Trophoblast cell (in vitro differentiated cells and primary cell): ENCODE results near the gene ING5.

Source experiments
- DNase-seq, 2 donors: peaks; one replicate each; pipeline ENCODE4 v3.0.0-alpha.2; 2016
- H2AFZ ChIP-seq: 2 replicates; pipeline ENCODE4 v1.6.1; 2013; ENCODE audit warnings: low read length, moderate library complexity, mild to moderate bottlenecking; ENCODE audit not compliant: insufficient read depth, poor library complexity
- H2AK5ac ChIP-seq: 2 replicates; pipeline ENCODE4 v1.6.1; 2013; ENCODE audit warnings: mild to moderate bottlenecking, low read length
- H2BK120ac ChIP-seq: 2 replicates; pipeline ENCODE4 v1.6.1; 2013; ENCODE audit warnings: low read length, mild to moderate bottlenecking, moderate library complexity; ENCODE audit not compliant: insufficient read depth, poor library complexity
- H2BK12ac ChIP-seq: 2 replicates; pipeline ENCODE4 v1.6.1; 2013; ENCODE audit warnings: mild to moderate bottlenecking, low read length, moderate library complexity
- H2BK5ac ChIP-seq: 2 replicates; pipeline ENCODE4 v1.6.1; 2013; ENCODE audit warnings: low read length, low read depth, moderate library complexity, mild to moderate bottlenecking; ENCODE audit not compliant: poor library complexity
- H3K14ac ChIP-seq: 2 replicates; pipeline ENCODE4 v1.6.1; 2013; ENCODE audit warnings: mild to moderate bottlenecking, low read length
- H3K18ac ChIP-seq: 2 replicates; pipeline ENCODE4 v1.6.1; 2013; ENCODE audit warnings: mild to moderate bottlenecking, low read length
- H3K23ac ChIP-seq: 2 replicates; pipeline ENCODE4 v1.6.1; 2013; ENCODE audit warnings: low read length
- H3K27ac ChIP-seq: 2 replicates; pipeline ENCODE4 v1.5.1; 2013; ENCODE audit warnings: low read depth, mild to moderate bottlenecking, inconsistent platforms, low read length, moderate library complexity
- H3K27me3 ChIP-seq: 2 replicates; pipeline ENCODE4 v1.6.1; 2013; ENCODE audit warnings: inconsistent platforms, mild to moderate bottlenecking, low read length, moderate library complexity; ENCODE audit not compliant: insufficient read depth
- H3K36me3 ChIP-seq, 2 experiments: 1 replicate in 1 of 2; 2 replicates in 1 of 2; pipeline ENCODE4 v1.6.1; 2013; ENCODE audit warnings: low read length in 2 of 2, mild to moderate bottlenecking in 2 of 2, moderate library complexity in 1 of 2; ENCODE audit not compliant: insufficient read depth in 2 of 2, control insufficient read depth in 1 of 2
- H3K4ac ChIP-seq: 2 replicates; pipeline ENCODE4 v1.6.1; 2013; ENCODE audit warnings: low read depth, mild to moderate bottlenecking, low read length, moderate library complexity
- H3K4me1 ChIP-seq, 2 experiments: 1 replicate in 1 of 2; 2 replicates in 1 of 2; pipeline ENCODE4 v1.6.1; 2013; ENCODE audit warnings: low read length in 2 of 2, mild to moderate bottlenecking in 2 of 2, moderate library complexity in 1 of 2; ENCODE audit not compliant: insufficient read depth in 2 of 2, control insufficient read depth in 1 of 2
- H3K4me2 ChIP-seq: 2 replicates; pipeline ENCODE4 v1.6.1; 2013; ENCODE audit warnings: inconsistent platforms, mild to moderate bottlenecking, low read length, moderate library complexity
- H3K4me3 ChIP-seq: 2 replicates; pipeline ENCODE4 v1.5.1; 2013; ENCODE audit warnings: mild to moderate bottlenecking, low read depth, low read length, inconsistent platforms
- H3K79me1 ChIP-seq: one replicate; pipeline ENCODE4 v1.6.1; 2013; ENCODE audit warnings: low read length
- H3K79me2 ChIP-seq: 2 replicates; pipeline ENCODE4 v1.6.1; 2013; ENCODE audit warnings: low read length, mild to moderate bottlenecking; ENCODE audit not compliant: control insufficient read depth, insufficient read depth, poor library complexity
- H3K9ac ChIP-seq: 2 replicates; pipeline ENCODE4 v1.6.1; 2013; ENCODE audit warnings: mild to moderate bottlenecking, low read length
- H3K9me3 ChIP-seq: 2 replicates; pipeline ENCODE4 v1.6.1; 2013; ENCODE audit warnings: low read depth, mild to moderate bottlenecking, control low read depth, inconsistent platforms, low read length; ENCODE audit not compliant: insufficient read depth
- H4K12ac ChIP-seq: 2 replicates; pipeline ENCODE4 v1.6.1; 2013; ENCODE audit warnings: low read depth, mild to moderate bottlenecking, low read length, moderate library complexity
- H4K8ac ChIP-seq: 2 replicates; pipeline ENCODE4 v1.6.1; 2013; ENCODE audit warnings: low read depth, mild to moderate bottlenecking, low read length, moderate library complexity
- H4K91ac ChIP-seq: one replicate; pipeline ENCODE4 v1.6.1; 2013; ENCODE audit warnings: low read depth, mild to moderate bottlenecking, low read length, moderate library complexity
- WGBS: extraction: QIAGEN DNeasy Blood & Tissue Kit; methylation state at CpG from one replicate; pipeline ENCODE4 v1.1.7; 2013; ENCODE audit warnings: missing lambda C conversion rate; ENCODE audit not compliant: insufficient read length, insufficient coverage; ENCODE audit errors: extremely low coverage; 5-methylcytosine and 5-hydroxymethylcytosine counted together

ING5 gene

GRCh38 chr2:241770936-241771285 lies 69.1 kb downstream of the ING5 start:
- H3K23ac ChIP-seq = no peak overlapping the region
- H3K79me1 ChIP-seq = no peaks in the 10 kb centered on the region
- no peak overlapping the region for H2BK5ac ChIP-seq
- H3K27ac ChIP-seq = no peak overlapping the region
- DNase-seq = no peak
- H2AFZ ChIP-seq = no peak overlapping the region
- no peak overlapping the region for H3K4ac ChIP-seq
- H3K79me2 ChIP-seq = no peaks in the 10 kb centered on the region
- H3K36me3 ChIP-seq = no peaks in the 10 kb centered on the region
- no peaks in the 10 kb centered on the region for H3K27me3 ChIP-seq
- H4K91ac ChIP-seq = no peak overlapping the region
- no peak overlapping the region for H3K14ac ChIP-seq
- no peak overlapping the region for H4K8ac ChIP-seq
- no peak overlapping the region for H3K4me3 ChIP-seq
- no peak overlapping the region for H2BK12ac ChIP-seq
- no peaks in the 10 kb centered on the region for H3K9me3 ChIP-seq
- H2BK120ac ChIP-seq = no peak overlapping the region
- H3K4me2 ChIP-seq = no peak overlapping the region
- H2AK5ac ChIP-seq = no peak overlapping the region
- no CpG with 5 or more reads among the region's 12 CpGs for WGBS
- H3K4me1 ChIP-seq = no peaks in the 10 kb centered on the region
- H3K18ac ChIP-seq = no peak overlapping the region
- H4K12ac ChIP-seq = no peak overlapping the region
- no peak overlapping the region for H3K9ac ChIP-seq

- Histone ChIP-seq H3K9me3 (no peaks in the 10 kb centered on the region), H3K9ac (no peak overlapping the region), H3K4me3 (peak overlapping the region; percentile 7), H3K4me1 (no peaks in the 10 kb centered on the region), H3K18ac (no peak overlapping the region), H3K23ac (no peak overlapping the region), H2BK120ac (no peak overlapping the region), H2AFZ (no peak overlapping the region), H4K12ac (no peak overlapping the region), H4K91ac (no peak overlapping the region), H3K79me1 (no peaks in the 10 kb centered on the region), H3K36me3 (no peaks in the 10 kb centered on the region), H3K79me2 (no peaks in the 10 kb centered on the region), H4K8ac (no peak overlapping the region), H3K14ac (no peak overlapping the region), H3K4me2 (no peak overlapping the region), H2AK5ac (no peak overlapping the region), H2BK12ac (no peak overlapping the region), H3K27ac (no peak overlapping the region), H3K4ac (no peak overlapping the region), H2BK5ac (no peak overlapping the region), H3K27me3 (no peaks in the 10 kb centered on the region)
- no CpG with 5 or more reads among the region's 38 CpGs for WGBS
- peak in 1 of 2 donors; percentile 25 for DNase-seq
Observed at GRCh38 chr2:241771286-241772062, 69.6 kb downstream of the ING5 start.

- Histone ChIP-seq H3K18ac (no peak overlapping the region), H3K23ac (no peak overlapping the region), H3K9me3 (no peaks in the 10 kb centered on the region), H3K9ac (no peak overlapping the region), H2AK5ac (no peak overlapping the region), H3K79me2 (no peaks in the 10 kb centered on the region), H3K4me1 (no peaks in the 10 kb centered on the region), H3K14ac (no peak overlapping the region), H2BK120ac (no peak overlapping the region), H3K36me3 (no peaks in the 10 kb centered on the region), H3K27me3 (no peaks in the 10 kb centered on the region), H3K4me2 (no peak overlapping the region), H3K27ac (no peak overlapping the region), H2AFZ (no peak overlapping the region), H4K8ac (no peak overlapping the region), H3K4ac (no peak overlapping the region), H4K91ac (no peak overlapping the region), H4K12ac (no peak overlapping the region), H2BK12ac (no peak overlapping the region), H3K4me3 (no peak overlapping the region), H2BK5ac (no peak overlapping the region), H3K79me1 (no peaks in the 10 kb centered on the region)
- no CpG with 5 or more reads among the region's 9 CpGs for WGBS
- no peak for DNase-seq
Observed at GRCh38 chr2:241772063-241772499, 70.2 kb downstream of the ING5 start.

DNA sequence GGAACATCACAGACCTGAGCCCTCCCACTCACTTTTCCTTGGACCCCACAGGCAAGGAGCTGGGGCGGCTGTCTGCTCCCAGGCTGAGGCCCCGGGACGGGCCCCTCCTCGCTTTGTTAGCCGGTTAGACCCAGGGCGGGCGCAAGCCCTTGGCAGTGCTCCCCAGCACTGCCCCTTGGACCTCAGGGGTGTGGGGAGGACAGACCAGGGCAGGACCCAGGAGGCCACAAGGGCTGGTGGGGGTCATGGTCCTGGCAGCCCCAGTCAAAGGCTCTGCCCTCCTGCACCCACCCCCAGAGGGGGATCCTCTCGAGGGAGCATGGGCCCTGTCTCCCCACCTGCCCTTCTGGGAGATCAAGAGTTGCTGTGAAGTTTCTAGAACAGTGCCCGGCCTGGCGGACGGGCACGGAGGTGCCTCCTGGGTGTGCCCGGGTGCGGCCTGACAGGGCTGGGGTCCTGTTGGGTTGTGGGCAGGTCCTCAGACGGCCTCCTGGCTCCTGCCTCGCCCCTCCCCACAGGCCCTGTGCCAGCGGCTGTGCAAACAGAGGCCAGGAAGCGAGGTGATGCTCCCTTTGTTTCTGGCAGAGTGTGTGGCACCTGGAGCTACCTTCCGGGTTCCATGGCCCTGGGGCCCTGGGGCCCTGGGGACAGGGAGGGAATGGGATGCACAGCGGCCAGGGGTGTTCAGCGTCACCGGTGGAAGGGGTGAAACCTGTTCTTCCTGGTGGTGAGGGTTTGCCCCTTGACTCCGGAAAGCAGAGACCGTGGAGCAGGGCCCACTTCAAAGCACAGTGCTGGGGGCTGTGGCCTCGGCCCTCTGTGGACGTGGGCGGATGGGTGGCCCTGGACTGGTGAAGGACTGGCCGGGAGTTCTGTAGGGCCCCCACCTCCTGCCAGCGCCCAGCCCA lies 71.9 kb downstream of the ING5 start:
- Histone ChIP-seq H3K4ac (no peak overlapping the region), H3K79me1 (no peaks in the 10 kb centered on the region), H3K79me2 (peaks cover 2% of the 10 kb centered on the region), H3K4me1 (no peaks in the 10 kb centered on the region), H3K4me2 (no peak overlapping the region), H2AK5ac (no peak overlapping the region), H4K12ac (no peak overlapping the region), H3K9me3 (no peaks in the 10 kb centered on the region), H3K36me3 (no peaks in the 10 kb centered on the region), H3K27ac (no peak overlapping the region), H3K4me3 (no peak overlapping the region), H4K8ac (no peak overlapping the region), H4K91ac (no peak overlapping the region), H2BK5ac (no peak overlapping the region), H3K18ac (no peak overlapping the region), H3K9ac (no peak overlapping the region), H2BK120ac (no peak overlapping the region), H3K23ac (no peak overlapping the region), H2BK12ac (no peak overlapping the region), H3K27me3 (no peaks in the 10 kb centered on the region), H3K14ac (no peak overlapping the region), H2AFZ (no peak overlapping the region)
- no CpG with 5 or more reads among the region's 29 CpGs for WGBS
- DNase-seq = no peak
